Panc1 (cell line): ENCODE data around the gene NR1I2. TPM values are rescaled to one million over a fixed set of nuclear protein-coding genes. Genes with fewer than 3 reads are reported as not detected.

ENCODE experiments used
- ATAC-seq: fragments of 200-7000 bp; cut with Tn5 transposase; 2 replicates; pipeline ENCODE4 v1.9.1; 2020; ENCODE audit warnings: mild to moderate bottlenecking, moderate library complexity
- BruUV-seq: library from RNA; stranded (reverse); fragments of 400-500 nt; replicated peaks from 2 replicates; lab custom pipeline; 2021; lab: Mats Ljungman, UMichigan
- CTCF ChIA-PET: fragments of 300-600 bp; sonication (Branson Sonifier 250); formaldehyde crosslinking; loops from one replicate; lab custom pipeline; 2022; ENCODE audit warnings: antibody characterized with exemption; lab: Charles Lee
- POLR2A ChIA-PET: fragments of 300-600 bp; sonication (Branson Sonifier 250); formaldehyde crosslinking; loops from one replicate; lab custom pipeline; 2022; ENCODE audit warnings: antibody characterized with exemption; lab: Charles Lee
- DNase-seq: peaks from one replicate; pipeline ENCODE4 v3.0.0-alpha.2; 2010; ENCODE audit warnings: low read depth, low spot score
- H3K27ac ChIP-seq: 2 replicates; pipeline ENCODE4 v1.5.1; 2011; ENCODE audit warnings: mild to moderate bottlenecking, low read length, inconsistent platforms
- H3K27me3 ChIP-seq: fragments of 200-500 bp; sonication (Bioruptor generic); 2 replicates; pipeline ENCODE4 v1.6.0; 2014; ENCODE audit warnings: low read length, inconsistent platforms; ENCODE audit not compliant: control insufficient read depth, insufficient read depth
- H3K36me3 ChIP-seq: fragments of 200-500 bp; sonication (Bioruptor generic); 2 replicates; pipeline ENCODE4 v1.5.1; 2014; ENCODE audit warnings: inconsistent platforms, mild to moderate bottlenecking, low read length, moderate library complexity; ENCODE audit not compliant: control insufficient read depth, insufficient read depth
- H3K4me1 ChIP-seq: 2 replicates; pipeline ENCODE4 v1.5.1; 2011; ENCODE audit warnings: inconsistent platforms, mild to moderate bottlenecking, low read length, moderate library complexity; ENCODE audit not compliant: control insufficient read depth, insufficient read depth
- H3K4me3 ChIP-seq, 2 experiments: 2 replicates each; pipeline ENCODE4 v1.5.1; 2011 to 2012; ENCODE audit warnings: low read depth in 2 of 2, low read length in 2 of 2, mild to moderate bottlenecking in 2 of 2, inconsistent platforms in 1 of 2, moderate library complexity in 1 of 2
- H3K9me3 ChIP-seq: fragments of 200-500 bp; sonication (Bioruptor generic); 2 replicates; pipeline ENCODE4 v1.5.1; 2014; ENCODE audit warnings: low read depth, mild to moderate bottlenecking, inconsistent platforms, low read length, moderate library complexity; ENCODE audit not compliant: control insufficient read depth, insufficient read depth
- POLR2AphosphoS5 ChIP-seq: IDR thresholded peaks from 2 replicates; pipeline ENCODE4 v1.6.1; 2012; ENCODE audit warnings: mild to moderate bottlenecking, low read depth, low read length, moderate library complexity
- SIN3A ChIP-seq: IDR thresholded peaks from 2 replicates; pipeline ENCODE4 v1.6.1; 2012; ENCODE audit warnings: low read depth, mild to moderate bottlenecking, low read length, moderate library complexity, borderline replicate concordance; ENCODE audit not compliant: insufficient read depth
- TCF7L2 ChIP-seq: IDR thresholded peaks from 2 replicates; pipeline ENCODE4 v1.6.1; 2011; ENCODE audit warnings: mild to moderate bottlenecking, low read depth, low read length, inconsistent platforms
- in situ Hi-C: cut with HindIII; loops from 2 replicates; pipeline ENCODE4 v1.10.0; 2016; ENCODE audit warnings: low sequenced_read_pairs, low pct_unique_long_range_greater_than_20kb
- intact Hi-C: fragments of 100-400 bp; cut with micrococcal nuclease; formaldehyde crosslinking; loops from one replicate; pipeline ENCODE4 v1.10.0; 2022; ENCODE audit not compliant: unreplicated experiment
- total RNA-seq: library from RNA; stranded (reverse); gene quantifications from one replicate; pipeline ENCODE4 v1.2.1, GENCODE V29; 2021; ENCODE audit not compliant: unreplicated experiment
- TF ChIP-seq, protein P1 (sequence below), 2 experiments: IDR thresholded peaks; 2 replicates each; pipeline ENCODE4 v1.6.1; 2011 to 2012; ENCODE audit warnings: low read depth in 2 of 2, control low read depth in 1 of 2, low read length in 1 of 2, mild to moderate bottlenecking in 1 of 2, moderate library complexity in 1 of 2; ENCODE audit not compliant: insufficient read depth in 1 of 2
- TF ChIP-seq, protein P2 (sequence below): fragments of 450-650 bp; IDR thresholded peaks from 2 replicates; pipeline ENCODE4 v1.5.1; 2017; ENCODE audit warnings: mild to moderate bottlenecking

NR1I2 gene
- total RNA-seq, 1 experiment from 2014 or later: not detected

DNA sequence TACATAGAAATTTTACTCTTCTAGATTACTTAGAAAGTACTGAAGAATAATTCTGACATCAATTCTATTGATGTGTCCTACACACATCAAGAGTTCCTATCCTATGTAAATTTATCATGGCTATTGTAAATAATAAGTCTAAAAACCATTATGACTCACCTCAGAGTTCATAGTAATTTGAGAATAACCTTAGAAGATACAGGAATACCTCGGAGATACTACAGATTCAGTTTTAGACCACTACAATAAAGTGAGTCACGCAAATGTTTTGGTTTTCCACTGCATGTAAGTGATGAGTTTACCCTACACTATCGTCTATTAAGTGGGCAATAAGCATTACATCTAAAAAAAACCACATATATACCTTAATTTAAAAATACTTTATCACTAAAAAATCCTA, 74.8 kb downstream of the NR1I2 start:
- ATAC-seq (no peak), DNase-seq (no peak)
- TF ChIP-seq, protein P1, sequence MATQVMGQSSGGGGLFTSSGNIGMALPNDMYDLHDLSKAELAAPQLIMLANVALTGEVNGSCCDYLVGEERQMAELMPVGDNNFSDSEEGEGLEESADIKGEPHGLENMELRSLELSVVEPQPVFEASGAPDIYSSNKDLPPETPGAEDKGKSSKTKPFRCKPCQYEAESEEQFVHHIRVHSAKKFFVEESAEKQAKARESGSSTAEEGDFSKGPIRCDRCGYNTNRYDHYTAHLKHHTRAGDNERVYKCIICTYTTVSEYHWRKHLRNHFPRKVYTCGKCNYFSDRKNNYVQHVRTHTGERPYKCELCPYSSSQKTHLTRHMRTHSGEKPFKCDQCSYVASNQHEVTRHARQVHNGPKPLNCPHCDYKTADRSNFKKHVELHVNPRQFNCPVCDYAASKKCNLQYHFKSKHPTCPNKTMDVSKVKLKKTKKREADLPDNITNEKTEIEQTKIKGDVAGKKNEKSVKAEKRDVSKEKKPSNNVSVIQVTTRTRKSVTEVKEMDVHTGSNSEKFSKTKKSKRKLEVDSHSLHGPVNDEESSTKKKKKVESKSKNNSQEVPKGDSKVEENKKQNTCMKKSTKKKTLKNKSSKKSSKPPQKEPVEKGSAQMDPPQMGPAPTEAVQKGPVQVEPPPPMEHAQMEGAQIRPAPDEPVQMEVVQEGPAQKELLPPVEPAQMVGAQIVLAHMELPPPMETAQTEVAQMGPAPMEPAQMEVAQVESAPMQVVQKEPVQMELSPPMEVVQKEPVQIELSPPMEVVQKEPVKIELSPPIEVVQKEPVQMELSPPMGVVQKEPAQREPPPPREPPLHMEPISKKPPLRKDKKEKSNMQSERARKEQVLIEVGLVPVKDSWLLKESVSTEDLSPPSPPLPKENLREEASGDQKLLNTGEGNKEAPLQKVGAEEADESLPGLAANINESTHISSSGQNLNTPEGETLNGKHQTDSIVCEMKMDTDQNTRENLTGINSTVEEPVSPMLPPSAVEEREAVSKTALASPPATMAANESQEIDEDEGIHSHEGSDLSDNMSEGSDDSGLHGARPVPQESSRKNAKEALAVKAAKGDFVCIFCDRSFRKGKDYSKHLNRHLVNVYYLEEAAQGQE (IDR thresholded peaks at IDR 0.05; ENCODE audit: insufficient read depth in 1 of 2, low read depth in 2 of 2, low read length in 1 of 2): no peak
- TF ChIP-seq SIN3A (no peak), TCF7L2 (no peak), POLR2AphosphoS5 (no peak)
- TF ChIP-seq, protein P2, sequence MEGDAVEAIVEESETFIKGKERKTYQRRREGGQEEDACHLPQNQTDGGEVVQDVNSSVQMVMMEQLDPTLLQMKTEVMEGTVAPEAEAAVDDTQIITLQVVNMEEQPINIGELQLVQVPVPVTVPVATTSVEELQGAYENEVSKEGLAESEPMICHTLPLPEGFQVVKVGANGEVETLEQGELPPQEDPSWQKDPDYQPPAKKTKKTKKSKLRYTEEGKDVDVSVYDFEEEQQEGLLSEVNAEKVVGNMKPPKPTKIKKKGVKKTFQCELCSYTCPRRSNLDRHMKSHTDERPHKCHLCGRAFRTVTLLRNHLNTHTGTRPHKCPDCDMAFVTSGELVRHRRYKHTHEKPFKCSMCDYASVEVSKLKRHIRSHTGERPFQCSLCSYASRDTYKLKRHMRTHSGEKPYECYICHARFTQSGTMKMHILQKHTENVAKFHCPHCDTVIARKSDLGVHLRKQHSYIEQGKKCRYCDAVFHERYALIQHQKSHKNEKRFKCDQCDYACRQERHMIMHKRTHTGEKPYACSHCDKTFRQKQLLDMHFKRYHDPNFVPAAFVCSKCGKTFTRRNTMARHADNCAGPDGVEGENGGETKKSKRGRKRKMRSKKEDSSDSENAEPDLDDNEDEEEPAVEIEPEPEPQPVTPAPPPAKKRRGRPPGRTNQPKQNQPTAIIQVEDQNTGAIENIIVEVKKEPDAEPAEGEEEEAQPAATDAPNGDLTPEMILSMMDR: no peak
- Histone ChIP-seq H3K36me3 (no peaks in the 10 kb centered on the region), H3K27ac (no peak overlapping the region), H3K9me3 (no peaks in the 10 kb centered on the region), H3K4me3 (no peak overlapping the region), H3K4me1 (no peaks in the 10 kb centered on the region), H3K27me3 (no peaks in the 10 kb centered on the region)
- intact Hi-C loops (no loop called here), in situ Hi-C loops (no loop called here)
- ChIA-PET CTCF (no interaction called here), POLR2A (no interaction called here)
- BruUV-seq: no TSS peak

DNA sequence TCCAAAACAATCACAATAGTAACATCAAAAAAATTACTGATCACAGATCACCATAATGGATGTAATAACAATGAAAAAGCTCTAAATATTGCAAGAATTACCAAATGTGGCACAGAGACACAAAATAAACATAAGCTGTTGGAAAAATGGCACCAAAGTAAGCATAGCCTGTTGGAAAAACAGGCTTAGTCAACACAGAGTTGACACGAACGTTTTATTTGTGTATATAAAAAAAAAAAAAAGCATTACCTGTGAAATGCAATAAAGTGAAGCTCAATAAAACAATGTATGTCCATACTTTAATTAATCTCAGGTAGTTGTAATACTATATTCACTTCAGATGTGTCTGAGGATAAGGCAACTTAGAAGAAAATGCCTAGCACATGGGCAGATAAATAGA, 77.1 kb downstream of the NR1I2 start:
- DNase-seq (no peak), ATAC-seq (no peak)
- BruUV-seq: no TSS peak
- in situ Hi-C loops: no loop called here
- H3K9me3 ChIP-seq: no peaks in the 10 kb centered on the region
- H3K36me3 ChIP-seq: peaks cover 7% of the 10 kb centered on the region
- ChIA-PET POLR2A (no interaction called here), CTCF (no interaction called here)
- no peaks in the 10 kb centered on the region for H3K27me3 ChIP-seq
- H3K27ac ChIP-seq: no peak overlapping the region
- H3K4me3 ChIP-seq: no peak overlapping the region
- no peak for TF ChIP-seq POLR2AphosphoS5
- TF ChIP-seq, protein P2: no peak
- TF ChIP-seq, protein P1 (IDR thresholded peaks at IDR 0.05; ENCODE audit: insufficient read depth in 1 of 2, low read depth in 2 of 2, low read length in 1 of 2): no peak
- no peak for TF ChIP-seq SIN3A
- TF ChIP-seq TCF7L2: no peak
- intact Hi-C loops: no loop called here
- no peaks in the 10 kb centered on the region for H3K4me1 ChIP-seq
